HG03439 (cell line): ENCODE measurements around the gene FGF11.
"Not testable (repeated sequence)": the region's sequence is repeated elsewhere in the genome, so short reads cannot be mapped to it uniquely, and the experiment has no call there.

ENCODE experiments used
- ATAC-seq: cut with Tn5 transposase; IDR thresholded peaks from one replicate; pipeline ENCODE4 v1.9.1; 2021; ENCODE audit warnings: mild to moderate bottlenecking, moderate library complexity; ENCODE audit not compliant: unreplicated experiment

The FGF11 gene

GRCh38 chr17:7478276-7479212, 39.2 kb downstream of the FGF11 start:
- ATAC-seq: no peak

GRCh38 chr17:7479213-7480088, 40.1 kb downstream of the FGF11 start, which contains the start of gene ZBTB4:
ZBTB4 (minus strand) TSS chr17:7479631; CDS start chr17:7466801, 12,830 bp downstream.
- no peak for ATAC-seq

- no peak for ATAC-seq
Observed at GRCh38 chr17:7480089-7480384, 40.7 kb downstream of the FGF11 start.

GRCh38 chr17:7481275-7481674, 42.0 kb downstream of the FGF11 start, which contains the start of gene SLC35G6:
SLC35G6 (plus strand) TSS chr17:7481446; CDS start chr17:7481517, 71 bp downstream.
- ATAC-seq: not testable (repeated sequence)

- ATAC-seq: not testable (repeated sequence)
Observed at GRCh38 chr17:7481842-7482741, 42.8 kb downstream of the FGF11 start.

- ATAC-seq: not testable (repeated sequence)
Observed at GRCh38 chr17:7482742-7483088, 43.4 kb downstream of the FGF11 start.

- peak; percentile 42 for ATAC-seq
Observed at GRCh38 chr17:7483255-7484066, 44.1 kb downstream of the FGF11 start.

- ATAC-seq: peak; percentile 63
Observed at GRCh38 chr17:7484067-7484918, 45.0 kb downstream of the FGF11 start, which contains the start of gene POLR2A. POLR2A (plus strand) TSS chr17:7484366.

GRCh38 chr17:7484919-7485377, 45.6 kb downstream of the FGF11 start:
- no peak for ATAC-seq

GRCh38 chr17:7486181-7486580, 46.9 kb downstream of the FGF11 start:
- no peak for ATAC-seq

GRCh38 chr17:7490144-7490543, 50.8 kb downstream of the FGF11 start:
- ATAC-seq: no peak

- ATAC-seq: no peak
Observed at GRCh38 chr17:7491583-7491982, 52.3 kb downstream of the FGF11 start.

GRCh38 chr17:7493941-7494340, 54.6 kb downstream of the FGF11 start:
- no peak for ATAC-seq
